ENCODE measurements around the gene LAPTM5. TPM values are rescaled to one million over a fixed set of nuclear protein-coding genes. Genes with fewer than 3 reads are reported as not detected.

Gene LAPTM5
- total RNA-seq, 1 experiment from 2014 or later: not detected

DNA sequence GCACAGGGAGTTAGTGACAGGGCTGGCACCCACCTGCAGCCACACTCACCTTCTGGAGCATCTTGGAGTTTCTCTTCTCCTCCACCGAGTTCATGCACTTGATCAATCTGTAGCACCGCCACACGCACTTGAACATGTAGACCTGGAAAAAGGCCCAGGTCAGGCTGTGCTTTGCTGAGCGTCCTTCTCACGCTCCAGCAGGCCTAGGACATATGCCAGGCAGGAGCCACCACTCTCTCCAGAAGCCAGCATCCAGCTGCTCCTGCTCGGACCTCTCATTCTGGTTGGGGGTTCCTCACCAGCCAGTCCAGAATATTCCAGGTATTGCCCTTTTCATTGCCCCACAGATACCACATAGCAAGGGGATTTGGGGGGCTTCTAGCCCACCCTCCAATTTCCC lies 22.4 kb downstream of the LAPTM5 start:
- CTCF ChIA-PET: no interaction called here
- H3K9me3 ChIP-seq (ENCODE audit: low read depth, low read length, poor library complexity, severe bottlenecking): no peaks in the 10 kb centered on the region
- no peak overlapping the region for H3K27ac ChIP-seq (ENCODE audit: low read depth, low read length, poor library complexity, severe bottlenecking)
- no peaks in the 10 kb centered on the region for H3K4me1 ChIP-seq (ENCODE audit: insufficient read depth, low read length, poor library complexity, severe bottlenecking)
- no peak for TF ChIP-seq EZH2 (IDR thresholded peaks at IDR 0.05; ENCODE audit: borderline replicate concordance, low read depth, low read length, poor library complexity, severe bottlenecking)
- TF ChIP-seq, protein P1, sequence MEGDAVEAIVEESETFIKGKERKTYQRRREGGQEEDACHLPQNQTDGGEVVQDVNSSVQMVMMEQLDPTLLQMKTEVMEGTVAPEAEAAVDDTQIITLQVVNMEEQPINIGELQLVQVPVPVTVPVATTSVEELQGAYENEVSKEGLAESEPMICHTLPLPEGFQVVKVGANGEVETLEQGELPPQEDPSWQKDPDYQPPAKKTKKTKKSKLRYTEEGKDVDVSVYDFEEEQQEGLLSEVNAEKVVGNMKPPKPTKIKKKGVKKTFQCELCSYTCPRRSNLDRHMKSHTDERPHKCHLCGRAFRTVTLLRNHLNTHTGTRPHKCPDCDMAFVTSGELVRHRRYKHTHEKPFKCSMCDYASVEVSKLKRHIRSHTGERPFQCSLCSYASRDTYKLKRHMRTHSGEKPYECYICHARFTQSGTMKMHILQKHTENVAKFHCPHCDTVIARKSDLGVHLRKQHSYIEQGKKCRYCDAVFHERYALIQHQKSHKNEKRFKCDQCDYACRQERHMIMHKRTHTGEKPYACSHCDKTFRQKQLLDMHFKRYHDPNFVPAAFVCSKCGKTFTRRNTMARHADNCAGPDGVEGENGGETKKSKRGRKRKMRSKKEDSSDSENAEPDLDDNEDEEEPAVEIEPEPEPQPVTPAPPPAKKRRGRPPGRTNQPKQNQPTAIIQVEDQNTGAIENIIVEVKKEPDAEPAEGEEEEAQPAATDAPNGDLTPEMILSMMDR (conservative IDR thresholded peaks at IDR 0.05; ENCODE audit: low read depth, low read length): no peak
- intact Hi-C loops (cut with micrococcal nuclease; ENCODE audit: unreplicated experiment): no loop called here
- POLR2A ChIA-PET (ENCODE audit: low non-redundant PET): no interaction called here
- DNase-seq (ENCODE audit: low spot score): no peak
- no peaks in the 10 kb centered on the region for H3K36me3 ChIP-seq (ENCODE audit: insufficient read depth, low read length, poor library complexity, severe bottlenecking)
- no peak overlapping the region for H3K4me3 ChIP-seq (ENCODE audit: low read depth, low read length, poor library complexity, severe bottlenecking)
- H3K27me3 ChIP-seq (replicated peaks; ENCODE audit: insufficient read depth, low read depth, low read length, poor library complexity): no peaks in the 10 kb centered on the region
- no TSS peak for BruUV-seq (replicated peaks)

DNA sequence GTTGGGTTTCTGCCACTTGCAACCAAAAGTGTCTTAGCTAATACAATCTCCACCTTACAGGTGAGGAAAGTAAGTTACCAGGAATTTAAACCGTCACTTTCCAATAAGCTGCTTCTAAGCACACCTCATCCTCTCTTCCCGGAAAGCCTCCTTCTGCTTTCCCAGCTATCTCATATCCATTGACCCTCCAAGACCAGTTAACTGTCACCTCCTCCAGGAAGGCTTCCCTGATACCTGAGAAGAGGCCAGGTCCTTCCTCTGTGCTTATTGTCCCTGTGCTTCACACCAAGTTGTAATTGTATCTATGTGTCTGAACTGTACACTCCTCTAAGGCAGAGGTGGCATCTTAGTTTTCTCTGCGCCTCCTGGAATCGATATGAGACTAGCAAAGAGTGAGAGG lies 23.0 kb downstream of the LAPTM5 start:
- no peak for DNase-seq (ENCODE audit: low spot score)
- CTCF ChIA-PET: no interaction called here
- intact Hi-C loops (cut with micrococcal nuclease; ENCODE audit: unreplicated experiment): no loop called here
- Histone ChIP-seq H3K27ac (ENCODE audit: low read depth, low read length, poor library complexity, severe bottlenecking) (no peak overlapping the region), H3K36me3 (ENCODE audit: insufficient read depth, low read length, poor library complexity, severe bottlenecking) (no peaks in the 10 kb centered on the region), H3K4me1 (ENCODE audit: insufficient read depth, low read length, poor library complexity, severe bottlenecking) (no peaks in the 10 kb centered on the region), H3K4me3 (ENCODE audit: low read depth, low read length, poor library complexity, severe bottlenecking) (no peak overlapping the region), H3K27me3 (replicated peaks; ENCODE audit: insufficient read depth, low read depth, low read length, poor library complexity) (no peaks in the 10 kb centered on the region), H3K9me3 (ENCODE audit: low read depth, low read length, poor library complexity, severe bottlenecking) (no peaks in the 10 kb centered on the region)
- TF ChIP-seq, protein P1 (conservative IDR thresholded peaks at IDR 0.05; ENCODE audit: low read depth, low read length): no peak
- no peak for TF ChIP-seq EZH2 (IDR thresholded peaks at IDR 0.05; ENCODE audit: borderline replicate concordance, low read depth, low read length, poor library complexity, severe bottlenecking)
- POLR2A ChIA-PET (ENCODE audit: low non-redundant PET): no interaction called here
- BruUV-seq (replicated peaks): no TSS peak

DNA sequence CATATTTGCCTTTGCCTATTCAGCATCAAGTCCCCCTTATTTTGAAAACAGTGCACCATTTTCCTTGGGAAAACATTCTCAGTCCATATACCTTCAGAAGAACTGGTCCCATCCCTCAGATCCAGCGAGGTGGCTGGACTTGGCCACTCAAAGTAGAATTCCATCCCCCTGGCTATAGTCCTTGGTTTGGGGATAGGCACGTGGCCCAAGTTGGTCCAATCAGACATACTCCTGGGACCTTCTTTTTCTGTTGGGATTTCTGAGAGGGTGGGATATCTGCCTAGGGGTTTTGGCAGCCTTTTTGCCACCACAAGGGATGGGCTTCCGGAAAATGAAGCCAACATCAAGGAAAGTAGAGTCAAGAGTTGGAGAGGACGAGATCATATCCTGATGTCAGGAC lies 23.5 kb downstream of the LAPTM5 start:
- no peaks in the 10 kb centered on the region for H3K27me3 ChIP-seq (replicated peaks; ENCODE audit: insufficient read depth, low read depth, low read length, poor library complexity)

More for the DNA sequence above, 23.5 kb downstream of the LAPTM5 start:
- H3K27ac ChIP-seq (ENCODE audit: low read depth, low read length, poor library complexity, severe bottlenecking): no peak overlapping the region
- no peak for DNase-seq (ENCODE audit: low spot score)
- H3K9me3 ChIP-seq (ENCODE audit: low read depth, low read length, poor library complexity, severe bottlenecking): no peaks in the 10 kb centered on the region
- intact Hi-C loops (cut with micrococcal nuclease; ENCODE audit: unreplicated experiment): no loop called here
- no peaks in the 10 kb centered on the region for H3K36me3 ChIP-seq (ENCODE audit: insufficient read depth, low read length, poor library complexity, severe bottlenecking)
- no TSS peak for BruUV-seq (replicated peaks)
- ChIA-PET POLR2A (ENCODE audit: low non-redundant PET) (no interaction called here), CTCF (no interaction called here)
- no peaks in the 10 kb centered on the region for H3K4me1 ChIP-seq (ENCODE audit: insufficient read depth, low read length, poor library complexity, severe bottlenecking)
- TF ChIP-seq, protein P1 (conservative IDR thresholded peaks at IDR 0.05; ENCODE audit: low read depth, low read length): no peak
- no peak for TF ChIP-seq EZH2 (IDR thresholded peaks at IDR 0.05; ENCODE audit: borderline replicate concordance, low read depth, low read length, poor library complexity, severe bottlenecking)
- H3K4me3 ChIP-seq (ENCODE audit: low read depth, low read length, poor library complexity, severe bottlenecking): no peak overlapping the region

Data from A673 (cell line).